Activated T-helper 1 cell treated with anti-CD3 and anti-CD28 coated beads, Interleukin-12 subunit alpha, Interleukin-12 subunit beta, Interleukin-2, Interleukin-4 antibody, amounts not matched to agents 30 ng/mL and 10 ng/mL and 1 ng/mL, durations not matched to agents 14 hours and 24 hours and 36 hours (primary cell): ENCODE results near the gene PLCB1. TPM values are rescaled to one million over a fixed set of nuclear protein-coding genes. Genes with fewer than 3 reads are reported as not detected.

Source experiments
- DNase-seq: peaks from one replicate; pipeline ENCODE4 v3.0.0; 2021; ENCODE audit warnings: low spot score
- H3K27ac Mint-ChIP-seq: one replicate; pipeline ENCODE4 v1.8.0; 2021; ENCODE audit warnings: mild to moderate bottlenecking, mixed read lengths
- H3K27me3 Mint-ChIP-seq: one replicate; pipeline ENCODE4 v1.8.0; 2022; ENCODE audit warnings: mild to moderate bottlenecking, moderate library complexity, mixed read lengths; ENCODE audit not compliant: insufficient read depth
- H3K36me3 Mint-ChIP-seq: one replicate; pipeline ENCODE4 v1.8.0; 2021; ENCODE audit warnings: low read depth, mixed read lengths
- H3K4me1 Mint-ChIP-seq: one replicate; pipeline ENCODE4 v1.8.0; 2021; ENCODE audit warnings: low read depth, mixed read lengths
- H3K4me3 Mint-ChIP-seq: one replicate; pipeline ENCODE4 v1.8.0; 2021; ENCODE audit warnings: mild to moderate bottlenecking, moderate library complexity, mixed read lengths
- H3K9me3 Mint-ChIP-seq: one replicate; pipeline ENCODE4 v1.8.0; 2021; ENCODE audit warnings: mixed read lengths
- intact Hi-C: fragments of 100-400 bp; cut with micrococcal nuclease; formaldehyde crosslinking; loops from one replicate; pipeline ENCODE4 v1.15.1; 2024
- total RNA-seq: library from RNA; stranded (reverse); gene quantifications from 2 replicates; pipeline ENCODE4 v1.2.3, GENCODE V29; 2022

PLCB1 gene
- total RNA-seq, 1 donor from 2014 or later, result 3.2 TPM

DNA sequence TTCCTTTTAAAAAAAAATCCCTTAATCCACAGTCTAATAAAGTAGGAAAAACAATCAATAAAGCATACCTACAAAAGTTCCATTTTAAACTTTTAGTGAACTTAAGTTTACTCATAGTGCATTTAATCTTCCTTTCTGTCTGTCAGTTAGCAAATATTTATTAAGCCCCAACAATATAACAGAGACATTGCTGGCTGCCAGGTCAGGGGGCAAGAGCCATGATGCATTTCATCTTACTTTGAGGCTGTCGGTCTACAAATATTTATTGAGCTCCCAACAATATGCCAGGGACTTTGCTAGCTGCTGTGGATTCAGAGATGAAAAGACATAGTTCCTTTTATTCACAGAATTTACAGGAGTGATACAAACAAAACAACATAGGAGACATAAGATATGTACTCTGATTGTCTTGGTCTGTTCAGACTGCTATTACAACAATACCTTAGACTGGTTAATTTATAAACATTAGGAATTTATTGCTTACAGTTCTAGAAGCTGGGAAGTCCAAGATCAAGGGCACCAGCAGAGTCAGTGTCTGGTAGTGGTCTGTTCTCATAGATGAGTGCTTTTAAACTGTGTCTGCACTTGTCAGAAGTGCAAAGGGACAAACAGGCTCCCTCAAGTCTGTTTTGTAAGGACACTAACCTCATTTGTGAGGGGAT is 118.6 kb downstream of the PLCB1 start:
- peaks cover 2% of the 10 kb centered on the region for H3K27me3 Mint-ChIP-seq
- H3K36me3 Mint-ChIP-seq, result no peaks in the 10 kb centered on the region
- H3K4me3 Mint-ChIP-seq, result no peak overlapping the region
- no peaks in the 10 kb centered on the region for H3K4me1 Mint-ChIP-seq
- DNase-seq, result no peak
- H3K27ac Mint-ChIP-seq, result no peak overlapping the region
- H3K9me3 Mint-ChIP-seq, result no peaks in the 10 kb centered on the region
- intact Hi-C loops, result no loop called here

DNA sequence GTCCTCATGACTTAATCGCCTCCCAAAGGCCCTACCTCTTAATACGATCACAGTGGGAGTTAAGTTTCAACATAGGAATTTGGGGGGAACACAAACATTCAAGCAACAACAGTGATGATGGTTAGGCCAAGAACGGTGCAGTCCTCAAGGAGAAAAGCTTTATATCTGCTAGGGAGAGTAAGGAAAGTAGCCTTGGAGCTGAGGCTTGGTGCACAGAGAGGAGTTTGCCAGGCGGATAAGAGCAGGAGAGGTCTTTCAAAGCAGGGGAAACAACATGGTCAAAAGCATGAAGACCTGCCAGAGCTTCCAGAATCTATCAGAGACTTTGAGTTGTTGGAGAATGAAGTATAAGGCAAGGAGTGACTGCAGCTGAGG is 119.1 kb downstream of the PLCB1 start:
- DNase-seq, result no peak
- no peaks in the 10 kb centered on the region for H3K4me1 Mint-ChIP-seq
- intact Hi-C loops, result no loop called here
- no peak overlapping the region for H3K4me3 Mint-ChIP-seq
- peaks cover 2% of the 10 kb centered on the region for H3K27me3 Mint-ChIP-seq
- no peaks in the 10 kb centered on the region for H3K36me3 Mint-ChIP-seq
- H3K27ac Mint-ChIP-seq, result no peak overlapping the region
- H3K9me3 Mint-ChIP-seq, result no peaks in the 10 kb centered on the region

DNA sequence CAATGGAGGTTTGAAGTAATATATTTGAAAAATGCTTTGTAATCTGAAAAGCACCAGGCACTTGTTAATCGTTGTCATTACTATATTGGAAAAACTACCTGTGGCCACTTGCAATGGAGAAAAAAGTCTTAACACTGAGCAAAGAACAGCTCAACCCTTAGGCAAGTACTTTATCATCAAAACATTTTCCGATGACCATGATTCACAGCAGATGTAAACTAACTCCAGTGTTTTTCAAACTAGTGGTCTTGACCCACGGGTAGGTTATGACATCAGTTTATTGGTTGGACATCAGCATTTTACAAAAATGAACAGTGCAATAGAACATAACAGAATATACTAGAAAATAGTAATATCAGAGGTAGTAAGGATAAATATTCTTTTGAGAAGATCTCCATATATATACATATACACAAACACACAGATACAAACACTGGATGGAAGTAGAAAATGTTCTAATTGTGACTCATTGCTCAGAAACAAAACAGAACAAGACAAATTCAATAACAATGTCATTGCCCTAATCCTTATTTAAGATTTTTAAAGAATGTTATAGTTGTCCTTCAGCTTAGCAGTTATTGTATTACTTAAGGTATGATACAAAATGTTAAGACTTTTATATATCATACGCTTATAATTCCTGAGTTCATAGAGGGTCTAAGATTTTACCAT is 123.0 kb downstream of the PLCB1 start:
- Mint-ChIP-seq H3K27ac (no peak overlapping the region), H3K4me1 (no peaks in the 10 kb centered on the region), H3K9me3 (no peaks in the 10 kb centered on the region), H3K36me3 (no peaks in the 10 kb centered on the region), H3K4me3 (no peak overlapping the region), H3K27me3 (no peaks in the 10 kb centered on the region)
- intact Hi-C loops, result no loop called here
- DNase-seq, result no peak

DNA sequence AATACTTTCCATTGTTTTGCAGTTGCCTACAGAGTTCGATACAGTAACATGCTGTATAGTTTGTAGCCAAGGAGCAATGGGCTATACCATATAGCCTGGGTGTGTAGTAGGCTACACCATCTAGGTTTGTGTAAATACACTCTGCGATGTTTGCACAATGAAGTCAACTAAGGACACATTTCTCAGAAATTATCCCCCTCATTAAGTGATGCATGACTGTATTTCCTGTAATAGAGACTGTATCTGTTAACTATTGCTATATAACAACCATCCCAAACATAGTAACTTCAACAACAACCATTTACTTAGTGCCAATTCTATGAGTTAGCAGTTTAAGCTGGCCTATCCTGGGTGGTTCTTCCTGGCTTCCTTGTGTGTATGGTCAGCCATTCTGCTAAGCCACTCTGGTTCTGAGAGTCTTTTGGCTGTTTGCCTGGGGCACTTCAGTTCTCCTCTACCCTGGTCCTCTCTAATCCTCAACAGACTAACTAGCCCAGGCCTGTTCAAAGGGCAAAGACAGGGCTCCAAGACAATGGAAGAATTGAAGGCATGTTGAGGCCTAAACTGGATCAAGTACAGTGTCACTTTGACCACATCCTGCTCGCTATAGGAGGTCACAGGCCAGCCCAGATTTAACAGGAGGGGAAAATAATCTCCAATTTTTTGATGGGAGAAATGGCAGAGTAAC is 124.0 kb downstream of the PLCB1 start:
- no peak overlapping the region for H3K4me3 Mint-ChIP-seq
- no peaks in the 10 kb centered on the region for H3K27me3 Mint-ChIP-seq
- no peak for DNase-seq
- H3K4me1 Mint-ChIP-seq, result no peaks in the 10 kb centered on the region
- intact Hi-C loops, result no loop called here
- no peaks in the 10 kb centered on the region for H3K36me3 Mint-ChIP-seq
- H3K27ac Mint-ChIP-seq, result no peak overlapping the region
- H3K9me3 Mint-ChIP-seq, result no peaks in the 10 kb centered on the region

DNA sequence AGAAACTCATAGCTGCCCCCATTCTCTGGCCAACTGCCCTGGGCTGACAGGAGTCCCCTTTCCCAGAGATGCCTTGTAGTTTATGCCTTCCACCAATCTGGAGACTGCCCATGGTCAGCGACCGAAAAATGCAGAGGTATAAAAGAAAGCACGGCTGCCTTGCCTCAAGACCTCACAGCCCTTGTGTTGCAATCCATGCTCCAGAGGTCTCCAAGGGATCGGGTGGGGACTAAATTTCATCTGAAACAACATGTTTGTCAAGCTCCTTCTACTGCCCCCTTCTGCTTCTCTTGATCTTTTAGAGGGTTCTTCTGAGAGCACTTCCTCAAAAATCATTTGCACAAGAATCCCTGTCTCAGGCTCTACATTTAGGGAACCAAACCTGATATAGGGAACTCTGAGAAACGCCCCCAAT is 128.8 kb downstream of the PLCB1 start:
- no peaks in the 10 kb centered on the region for H3K9me3 Mint-ChIP-seq
- H3K27ac Mint-ChIP-seq, result no peak overlapping the region
- DNase-seq, result no peak
- intact Hi-C loops, result no loop called here
- H3K27me3 Mint-ChIP-seq, result no peaks in the 10 kb centered on the region
- H3K4me1 Mint-ChIP-seq, result no peaks in the 10 kb centered on the region
- no peaks in the 10 kb centered on the region for H3K36me3 Mint-ChIP-seq
- H3K4me3 Mint-ChIP-seq, result no peak overlapping the region

DNA sequence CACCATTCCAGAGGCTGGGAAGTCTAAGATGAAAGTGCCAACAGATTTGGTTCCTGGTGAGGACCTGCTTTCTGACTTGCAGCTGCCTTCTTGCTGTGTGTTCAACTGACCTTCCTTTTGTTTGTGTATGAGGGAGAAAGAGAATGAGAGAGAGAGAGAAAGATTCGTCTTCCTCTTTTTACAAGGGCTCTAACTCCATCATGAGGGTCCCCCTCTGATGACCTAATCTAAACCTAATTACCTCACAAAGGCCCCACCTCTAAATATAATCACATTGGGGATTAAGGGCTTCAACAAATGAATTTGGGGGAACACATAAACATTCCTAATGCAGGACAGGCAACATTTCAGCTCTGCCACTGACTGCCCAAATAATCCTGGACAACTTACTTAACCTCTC is 130.7 kb downstream of the PLCB1 start:
- Mint-ChIP-seq H3K27ac (no peak overlapping the region), H3K36me3 (no peaks in the 10 kb centered on the region), H3K4me3 (no peak overlapping the region), H3K4me1 (no peaks in the 10 kb centered on the region), H3K27me3 (no peaks in the 10 kb centered on the region), H3K9me3 (no peaks in the 10 kb centered on the region)
- intact Hi-C loops, result no loop called here
- DNase-seq, result no peak

DNA sequence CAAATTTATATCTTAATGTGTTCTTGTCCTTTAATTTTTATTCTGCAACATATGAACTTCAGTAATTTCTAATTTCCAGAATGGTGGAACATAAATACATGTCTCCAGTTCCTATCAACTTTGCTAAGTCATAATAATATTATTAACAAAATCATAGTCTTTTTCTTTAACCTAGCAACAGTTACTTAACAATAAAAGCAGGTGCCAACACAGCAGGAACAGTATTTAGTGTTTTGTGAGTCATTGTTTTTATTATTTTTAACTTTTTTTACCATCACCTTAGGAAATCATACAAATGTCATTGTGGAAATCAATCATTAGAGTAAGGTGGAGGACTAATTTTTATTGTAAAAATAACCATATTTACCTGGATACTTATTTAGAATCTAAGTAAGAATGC is 133.5 kb downstream of the PLCB1 start:
- no peaks in the 10 kb centered on the region for H3K9me3 Mint-ChIP-seq

DNA sequence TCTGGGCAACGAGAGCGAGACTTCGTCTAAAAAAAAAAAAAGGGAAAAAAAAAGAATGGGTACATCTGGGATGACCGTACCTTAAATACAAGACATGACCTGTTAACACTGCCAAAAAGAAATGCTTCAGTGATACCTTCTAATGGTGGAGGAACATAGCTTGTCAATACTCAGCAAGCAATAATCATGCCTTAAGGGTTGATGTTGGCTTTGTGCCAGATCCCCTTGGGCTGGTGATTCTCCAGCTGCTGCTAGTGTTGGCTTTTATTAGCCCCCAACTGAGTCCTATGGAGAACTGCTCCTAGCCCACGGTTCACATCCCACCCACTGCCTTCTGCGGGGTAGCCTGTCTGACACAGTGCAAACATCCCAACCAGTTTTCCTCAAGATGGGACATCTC is 134.9 kb downstream of the PLCB1 start:
- no peak overlapping the region for H3K4me3 Mint-ChIP-seq
- intact Hi-C loops, result no loop called here

More for the DNA sequence above, 133.5 kb downstream of the PLCB1 start:
- Mint-ChIP-seq H3K4me1 (no peaks in the 10 kb centered on the region), H3K27ac (no peak overlapping the region), H3K4me3 (no peak overlapping the region), H3K27me3 (no peaks in the 10 kb centered on the region), H3K36me3 (no peaks in the 10 kb centered on the region)
- no peak for DNase-seq
- intact Hi-C loops, result no loop called here

DNA sequence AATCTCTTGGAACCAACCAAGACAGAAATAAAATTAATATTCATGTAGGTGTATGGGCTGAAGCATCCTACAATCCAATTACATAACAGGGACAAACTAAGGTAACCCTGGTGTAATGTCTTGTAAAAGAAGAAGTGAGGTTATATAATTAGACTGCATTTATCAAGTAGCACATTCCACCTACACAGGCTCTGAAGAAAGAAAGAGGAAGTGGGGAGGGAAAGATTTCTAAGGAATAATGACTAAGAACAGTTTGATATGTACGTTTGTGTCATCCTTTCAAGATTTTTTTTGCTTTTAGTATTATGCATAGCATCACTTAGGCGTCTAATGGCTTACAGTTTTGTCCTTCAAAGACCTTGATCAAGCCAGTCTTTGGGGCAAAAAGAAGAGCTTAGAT is 139.7 kb downstream of the PLCB1 start:
- intact Hi-C loops, result loop anchor here (5.0 to 10.0 kb wide), 2 partner anchors 59 to 117 kb away; no protein-coding TSS in a partner anchor

More for the DNA sequence above, 134.9 kb downstream of the PLCB1 start:
- Mint-ChIP-seq H3K36me3 (no peaks in the 10 kb centered on the region), H3K9me3 (no peaks in the 10 kb centered on the region), H3K27ac (no peak overlapping the region), H3K27me3 (no peaks in the 10 kb centered on the region), H3K4me1 (no peaks in the 10 kb centered on the region)
- no peak for DNase-seq

DNA sequence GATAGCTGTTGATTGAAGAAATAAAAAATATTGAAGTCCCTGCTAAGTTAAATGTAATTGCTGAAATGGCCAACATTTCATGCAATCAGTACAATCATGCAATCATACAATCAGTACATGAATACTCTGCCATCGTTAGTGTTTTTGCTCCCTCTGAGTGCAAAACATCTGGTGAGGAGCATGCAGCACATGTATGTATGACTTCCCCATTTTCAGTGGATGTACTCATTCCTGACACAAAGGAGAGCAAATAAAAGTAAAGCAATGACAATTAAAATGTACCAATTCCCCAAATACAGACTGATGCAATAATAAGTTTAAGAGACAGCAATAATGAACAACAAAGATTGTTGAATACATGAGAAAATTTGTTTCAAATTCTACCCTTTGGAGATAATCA is 140.7 kb downstream of the PLCB1 start:
- no peak overlapping the region for H3K27ac Mint-ChIP-seq
- H3K36me3 Mint-ChIP-seq, result no peaks in the 10 kb centered on the region
- H3K4me1 Mint-ChIP-seq, result no peaks in the 10 kb centered on the region
- no peak overlapping the region for H3K4me3 Mint-ChIP-seq
- peaks cover 11% of the 10 kb centered on the region for H3K27me3 Mint-ChIP-seq
- intact Hi-C loops, result loop anchor here (5.0 to 10.0 kb wide), 2 partner anchors 60 to 118 kb away; no protein-coding TSS in a partner anchor
- H3K9me3 Mint-ChIP-seq, result no peaks in the 10 kb centered on the region
- DNase-seq, result no peak

More for the DNA sequence above, 139.7 kb downstream of the PLCB1 start:
- Mint-ChIP-seq H3K27ac (no peak overlapping the region), H3K36me3 (no peaks in the 10 kb centered on the region), H3K4me1 (no peaks in the 10 kb centered on the region), H3K4me3 (no peak overlapping the region), H3K9me3 (no peaks in the 10 kb centered on the region), H3K27me3 (peaks cover 11% of the 10 kb centered on the region)
- DNase-seq, result no peak

DNA sequence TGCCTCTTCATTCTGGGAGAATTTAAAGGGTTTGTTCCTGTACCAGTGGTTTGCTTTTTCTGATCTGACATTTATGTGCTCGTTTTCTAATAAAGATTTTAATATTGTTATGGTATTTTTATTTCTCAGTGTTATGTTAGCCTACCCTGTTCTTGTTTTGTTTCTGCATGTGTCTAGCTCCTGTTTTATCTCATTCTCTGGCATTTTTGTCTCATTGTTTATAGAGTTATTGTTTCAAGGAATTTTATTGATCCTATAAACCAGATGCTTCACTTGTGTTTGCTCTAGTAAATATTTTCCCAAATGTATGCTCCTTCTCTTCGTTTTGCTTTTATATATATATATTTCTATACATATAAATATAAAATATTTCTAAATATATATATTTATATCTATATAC is 152.8 kb downstream of the PLCB1 start:
- H3K9me3 Mint-ChIP-seq, result no peaks in the 10 kb centered on the region
- H3K27me3 Mint-ChIP-seq, result no peaks in the 10 kb centered on the region
- no peaks in the 10 kb centered on the region for H3K36me3 Mint-ChIP-seq
- intact Hi-C loops, result loop anchor here (5.0 kb wide), 1 partner anchor 1813 kb away; no protein-coding TSS in a partner anchor
- H3K4me3 Mint-ChIP-seq, result no peak overlapping the region
- H3K27ac Mint-ChIP-seq, result no peak overlapping the region
- no peak for DNase-seq
- H3K4me1 Mint-ChIP-seq, result no peaks in the 10 kb centered on the region

DNA sequence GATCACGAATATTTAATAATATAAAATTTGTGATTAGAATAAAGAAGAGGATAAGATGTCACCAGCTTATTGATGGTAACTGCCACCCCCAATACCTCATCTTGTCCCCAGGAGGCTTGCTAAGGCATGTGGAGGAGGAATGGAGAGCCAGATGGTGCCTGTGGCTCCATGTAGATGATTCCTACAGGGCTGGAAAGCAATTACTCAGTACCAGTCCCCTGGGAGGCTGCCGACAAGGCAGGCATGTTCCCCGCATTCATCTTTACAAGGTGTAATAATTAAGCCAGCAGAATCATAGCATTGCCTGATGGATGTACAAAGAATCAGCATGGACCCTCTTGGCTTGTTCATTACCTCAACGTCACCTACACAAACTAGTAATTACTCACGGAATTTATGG is 155.3 kb downstream of the PLCB1 start:
- H3K36me3 Mint-ChIP-seq, result no peaks in the 10 kb centered on the region
- H3K9me3 Mint-ChIP-seq, result no peaks in the 10 kb centered on the region
- no peak overlapping the region for H3K4me3 Mint-ChIP-seq

DNA sequence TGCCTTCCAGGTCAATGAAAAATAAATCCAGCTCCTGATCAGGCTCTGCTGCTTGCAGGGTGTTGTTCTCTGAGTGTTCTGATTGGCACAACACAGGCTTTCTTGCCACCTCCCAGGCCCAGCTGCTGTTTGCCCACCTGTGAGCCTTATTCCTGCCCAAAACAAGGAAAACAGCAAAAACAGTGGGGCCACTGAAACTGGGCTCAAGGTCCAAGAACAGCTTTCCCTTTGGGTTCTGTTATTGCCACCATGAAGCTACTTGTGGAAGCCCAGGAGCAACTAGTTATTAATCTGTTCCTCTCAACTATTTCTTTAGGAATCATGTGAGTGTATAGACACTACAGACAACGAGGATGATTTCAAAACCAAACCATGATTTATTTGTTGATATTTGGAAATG is 159.1 kb downstream of the PLCB1 start:
- intact Hi-C loops, result no loop called here
- DNase-seq, result no peak
- no peak overlapping the region for H3K27ac Mint-ChIP-seq
- no peaks in the 10 kb centered on the region for H3K9me3 Mint-ChIP-seq
- no peaks in the 10 kb centered on the region for H3K4me1 Mint-ChIP-seq
- H3K4me3 Mint-ChIP-seq, result no peak overlapping the region
- peaks cover 2% of the 10 kb centered on the region for H3K27me3 Mint-ChIP-seq
- no peaks in the 10 kb centered on the region for H3K36me3 Mint-ChIP-seq

More for the DNA sequence above, 155.3 kb downstream of the PLCB1 start:
- intact Hi-C loops, result no loop called here
- H3K27me3 Mint-ChIP-seq, result peaks cover 2% of the 10 kb centered on the region
- no peak for DNase-seq
- H3K4me1 Mint-ChIP-seq, result no peaks in the 10 kb centered on the region
- H3K27ac Mint-ChIP-seq, result no peak overlapping the region
